ENCODE measurements around the gene EMC10. TPM values are rescaled to one million over a fixed set of nuclear protein-coding genes. Genes with fewer than 3 reads are reported as not detected.

Gene EMC10
- total and polyA plus RNA-seq, 2 donors (not counting 3 experiments of a cell fraction or from before 2014, with no cell fraction given), result 106 to 111 TPM

- FAIRE-seq, result no peak
- Histone ChIP-seq H3K4me2 (ENCODE audit: insufficient read depth, low read length) (peak overlapping the region; percentile 55), H3K9me3 (replicated peaks; ENCODE audit: control insufficient read depth, insufficient read depth, low read length) (no peaks in the 10 kb centered on the region), H3K79me2 (ENCODE audit: control insufficient read depth, insufficient read depth, low read length) (no peaks in the 10 kb centered on the region), H3K9me1 (replicated peaks; ENCODE audit: control insufficient read depth, extremely low read depth, insufficient read depth, low read length) (no peaks in the 10 kb centered on the region), H3K27ac (ENCODE audit: insufficient read depth, low read depth, low read length) (no peak overlapping the region), H3K9ac (replicated peaks; ENCODE audit: extremely low read depth, insufficient read depth, low read length) (no peak overlapping the region), H3K27me3 (ENCODE audit: control insufficient read depth in 2 of 2, insufficient read depth in 2 of 2, low read length in 2 of 2) (peaks cover 4 to 13% of the 10 kb centered on the region in 2 experiments), H3K4me3 (replicated peaks in 1 of 3; ENCODE audit: insufficient read depth in 1 of 3, low read depth in 1 of 3, low read length in 3 of 3) (peak overlapping the region in 1 of 3 experiments; percentile 39), H2AFZ (ENCODE audit: low read depth, low read length) (peak overlapping the region; percentile 99), H3K4me1 (ENCODE audit: control insufficient read depth, extremely low read depth, insufficient read depth, low read length) (peaks cover 6% of the 10 kb centered on the region), H3K36me3 (ENCODE audit: control insufficient read depth in 2 of 2, extremely low read depth in 1 of 2, insufficient read depth in 2 of 2, low read length in 2 of 2) (no peaks in the 10 kb centered on the region), H4K20me1 (replicated peaks; ENCODE audit: control insufficient read depth, extremely low read depth, insufficient read depth, low read length) (no peaks in the 10 kb centered on the region)
- ChIA-PET CTCF (no interaction called here), POLR2A (no interaction called here)
- TF ChIP-seq POLR2AphosphoS5 (IDR thresholded peaks at IDR 0.05; ENCODE audit: insufficient read depth, low read depth, low read length) (no peak), MYC (IDR thresholded peaks at IDR 0.05; ENCODE audit: low read depth, low read length) (no peak), EZH2 (IDR thresholded peaks at IDR 0.05; ENCODE audit: borderline replicate concordance, low read depth, low read length, severe bottlenecking) (no peak)
- no peak for DNase-seq (ENCODE audit: low read depth, low spot score)
- BruUV-seq (replicated peaks), result no TSS peak
- intact Hi-C loops (cut with micrococcal nuclease) (loop anchor here (1.0 to 2.0 kb wide), 3 partner anchors 47 to 80 kb away; partner anchors contain the start of genes JOSD2, NR1H2 and POLD1), dilution Hi-C loops (cut with MboI; ENCODE audit: extremely low pct_ligation_motif_present, low sequenced_read_pairs) (no loop called here)
These were observed 45.4 kb upstream of the EMC10 start for GRCh38 chr19:50430888-50431342.

- no peak overlapping the region for H3K27ac ChIP-seq (ENCODE audit: insufficient read depth, low read depth, low read length)
These were observed 44.7 kb upstream of the EMC10 start for GRCh38 chr19:50431343-50432220.

More at GRCh38 chr19:50431343-50432220, 44.7 kb upstream of the EMC10 start:
- Histone ChIP-seq H3K9me3 (replicated peaks; ENCODE audit: control insufficient read depth, insufficient read depth, low read length) (no peaks in the 10 kb centered on the region), H3K9ac (replicated peaks; ENCODE audit: extremely low read depth, insufficient read depth, low read length) (no peak overlapping the region), H3K9me1 (replicated peaks; ENCODE audit: control insufficient read depth, extremely low read depth, insufficient read depth, low read length) (no peaks in the 10 kb centered on the region), H2AFZ (ENCODE audit: low read depth, low read length) (peak overlapping the region; percentile 99), H3K4me2 (ENCODE audit: insufficient read depth, low read length) (peak overlapping the region; percentile 55), H3K4me3 (replicated peaks in 1 of 3; ENCODE audit: insufficient read depth in 1 of 3, low read depth in 1 of 3, low read length in 3 of 3) (peak overlapping the region in 2 of 3 experiments; percentile 39 to 51), H3K79me2 (ENCODE audit: control insufficient read depth, insufficient read depth, low read length) (no peaks in the 10 kb centered on the region), H3K27me3 (ENCODE audit: control insufficient read depth in 2 of 2, insufficient read depth in 2 of 2, low read length in 2 of 2) (peaks cover 4 to 13% of the 10 kb centered on the region in 2 experiments), H4K20me1 (replicated peaks; ENCODE audit: control insufficient read depth, extremely low read depth, insufficient read depth, low read length) (no peaks in the 10 kb centered on the region), H3K4me1 (ENCODE audit: control insufficient read depth, extremely low read depth, insufficient read depth, low read length) (peaks cover 6% of the 10 kb centered on the region), H3K36me3 (ENCODE audit: control insufficient read depth in 2 of 2, extremely low read depth in 1 of 2, insufficient read depth in 2 of 2, low read length in 2 of 2) (no peaks in the 10 kb centered on the region)
- POLR2A ChIA-PET, result no interaction called here
- FAIRE-seq (peak; percentile 86), DNase-seq (ENCODE audit: low read depth, low spot score) (peak; percentile 86)
- CTCF ChIA-PET, result no interaction called here
- no peak for TF ChIP-seq FOS (IDR thresholded peaks at IDR 0.05; ENCODE audit: borderline replicate concordance, insufficient read depth, low read length)
- TF ChIP-seq EZH2 (IDR thresholded peaks at IDR 0.05; ENCODE audit: borderline replicate concordance, low read depth, low read length, severe bottlenecking), result peak; percentile 42
- dilution Hi-C loops (cut with MboI; ENCODE audit: extremely low pct_ligation_motif_present, low sequenced_read_pairs) (no loop called here), intact Hi-C loops (cut with micrococcal nuclease) (loop anchor here (1.0 to 2.0 kb wide), 3 partner anchors 47 to 80 kb away; partner anchors contain the start of genes JOSD2, NR1H2 and POLD1)
- no TSS peak for BruUV-seq (replicated peaks)
